ENCODE results near the gene NDUFS1. TPM values are rescaled to one million over a fixed set of nuclear protein-coding genes. Genes with fewer than 3 reads are reported as not detected.
"Not testable (repeated sequence)": the region's sequence is repeated elsewhere in the genome, so short reads cannot be mapped to it uniquely, and the experiment has no call there.

The NDUFS1 gene
- total and polyA plus RNA-seq, 5 donors from 2014 or later = 33.9 to 51.5 (median 41.4) TPM

DNA sequence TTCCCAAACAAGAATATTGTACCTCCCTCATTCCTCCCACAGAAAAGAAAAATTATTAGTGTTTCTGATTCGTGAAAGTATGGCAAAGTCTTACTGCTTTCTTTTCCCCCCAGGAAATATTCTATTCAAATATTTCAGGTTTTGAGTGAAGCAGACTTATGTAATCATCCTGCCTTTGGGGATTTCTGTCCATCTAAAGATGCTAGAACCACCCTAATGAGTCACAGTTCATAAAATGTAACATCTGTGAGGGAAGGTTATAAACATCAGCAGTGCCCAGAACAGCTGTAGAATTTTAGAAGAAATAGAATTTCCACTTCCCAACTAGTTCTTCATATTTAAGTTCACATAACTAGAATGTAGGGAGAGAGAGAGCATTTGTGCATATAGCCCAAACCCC, 39.4 kb upstream of the NDUFS1 start:
- Histone ChIP-seq H3K36me3 (ENCODE audit: control insufficient read depth, insufficient read depth, low read length) (no peaks in the 10 kb centered on the region), H3K9me3 (ENCODE audit: control insufficient read depth in 2 of 2, low read length in 2 of 2) (no peaks in the 10 kb centered on the region), H3K4me1 (ENCODE audit: control insufficient read depth, insufficient read depth, low read length, poor library complexity, severe bottlenecking) (no peaks in the 10 kb centered on the region), H3K27me3 (ENCODE audit: control insufficient read depth, insufficient read depth, low read length) (no peaks in the 10 kb centered on the region), H3K4me3 (ENCODE audit: low read depth, low read length) (no peak overlapping the region), H3K27ac (ENCODE audit: insufficient read depth, low read length, poor library complexity, severe bottlenecking) (no peak overlapping the region)
- peaks cover 35% of the 10 kb centered on the region for H3K27me3 Mint-ChIP-seq
- no peak overlapping the region for H3K4me3 Mint-ChIP-seq
- H3K4me1 Mint-ChIP-seq = no peaks in the 10 kb centered on the region
- no peak overlapping the region for H3K27ac Mint-ChIP-seq
- no peak for ATAC-seq (ENCODE audit: low read depth in 2 of 2)
- H3K9me3 Mint-ChIP-seq = peaks cover 0 to 2% (median 0%) of the 10 kb centered on the region in 7 donors
- DNase-seq = no peak
- no peaks in the 10 kb centered on the region for H3K36me3 Mint-ChIP-seq

DNA sequence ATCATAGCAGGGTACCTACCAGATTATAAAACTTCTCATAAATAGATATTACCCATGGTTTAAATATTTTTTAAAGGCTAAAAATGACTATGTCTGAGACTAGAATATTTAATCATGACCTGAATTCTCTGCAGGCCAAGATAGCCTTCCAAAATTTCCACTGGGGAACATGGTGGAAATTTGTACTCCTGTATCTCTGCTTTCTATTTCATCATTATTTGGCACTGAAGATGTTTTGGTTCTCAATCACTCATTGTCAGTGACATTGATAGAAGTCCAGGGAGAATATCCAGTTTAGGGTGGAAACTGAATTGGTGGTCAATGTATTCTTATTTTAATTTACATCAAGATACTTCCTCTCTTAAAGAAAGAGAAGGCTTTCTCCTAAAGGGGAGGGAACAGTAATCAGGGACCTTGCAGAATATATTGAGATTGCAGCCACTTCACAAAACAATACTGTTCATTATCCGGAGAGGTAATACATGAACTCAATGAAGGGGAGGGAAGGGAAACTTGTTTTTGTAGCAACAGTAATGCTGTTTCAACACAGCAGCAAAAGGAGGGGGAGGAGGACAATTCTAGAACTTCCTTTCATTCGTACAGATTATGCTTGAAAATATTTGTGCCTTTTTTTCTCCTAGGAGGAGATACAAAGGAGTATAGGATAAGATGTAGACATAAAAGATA, 34.6 kb upstream of the NDUFS1 start:
- Histone ChIP-seq H3K4me1 (ENCODE audit: control insufficient read depth, insufficient read depth, low read length, poor library complexity, severe bottlenecking) (no peaks in the 10 kb centered on the region), H3K27ac (ENCODE audit: insufficient read depth, low read length, poor library complexity, severe bottlenecking) (no peak overlapping the region), H3K9me3 (ENCODE audit: control insufficient read depth in 2 of 2, low read length in 2 of 2) (no peaks in the 10 kb centered on the region), H3K36me3 (ENCODE audit: control insufficient read depth, insufficient read depth, low read length) (no peaks in the 10 kb centered on the region), H3K4me3 (ENCODE audit: low read depth, low read length) (no peak overlapping the region), H3K27me3 (ENCODE audit: control insufficient read depth, insufficient read depth, low read length) (no peaks in the 10 kb centered on the region)
- H3K4me1 Mint-ChIP-seq = no peaks in the 10 kb centered on the region
- H3K4me3 Mint-ChIP-seq = no peak overlapping the region
- no peaks in the 10 kb centered on the region for H3K36me3 Mint-ChIP-seq
- DNase-seq (no peak), ATAC-seq (ENCODE audit: low read depth in 2 of 2) (no peak)
- no peaks in the 10 kb centered on the region for H3K9me3 Mint-ChIP-seq
- peaks cover 35% of the 10 kb centered on the region for H3K27me3 Mint-ChIP-seq
- H3K27ac Mint-ChIP-seq = no peak overlapping the region

- peaks cover 44% of the 10 kb centered on the region for H3K27me3 Mint-ChIP-seq
- H3K27ac Mint-ChIP-seq = no peak overlapping the region
- no peaks in the 10 kb centered on the region for H3K36me3 Mint-ChIP-seq
- no peaks in the 10 kb centered on the region for H3K9me3 Mint-ChIP-seq
- H3K4me1 Mint-ChIP-seq = no peaks in the 10 kb centered on the region
- no peak overlapping the region for H3K4me3 ChIP-seq (ENCODE audit: low read depth, low read length)
- H3K4me3 Mint-ChIP-seq = no peak overlapping the region
- no peaks in the 10 kb centered on the region for H3K36me3 ChIP-seq (ENCODE audit: control insufficient read depth, insufficient read depth, low read length)
- no peaks in the 10 kb centered on the region for H3K9me3 ChIP-seq (ENCODE audit: control insufficient read depth in 2 of 2, low read length in 2 of 2)
- no peak overlapping the region for H3K27ac ChIP-seq (ENCODE audit: insufficient read depth, low read length, poor library complexity, severe bottlenecking)
- DNase-seq (no peak), ATAC-seq (ENCODE audit: low read depth in 2 of 2) (no peak)
- no peaks in the 10 kb centered on the region for H3K27me3 ChIP-seq (ENCODE audit: control insufficient read depth, insufficient read depth, low read length)
- no peaks in the 10 kb centered on the region for H3K4me1 ChIP-seq (ENCODE audit: control insufficient read depth, insufficient read depth, low read length, poor library complexity, severe bottlenecking)
These were observed 32.9 kb upstream of the NDUFS1 start for GRCh38 chr2:206192157-206192556.

DNA sequence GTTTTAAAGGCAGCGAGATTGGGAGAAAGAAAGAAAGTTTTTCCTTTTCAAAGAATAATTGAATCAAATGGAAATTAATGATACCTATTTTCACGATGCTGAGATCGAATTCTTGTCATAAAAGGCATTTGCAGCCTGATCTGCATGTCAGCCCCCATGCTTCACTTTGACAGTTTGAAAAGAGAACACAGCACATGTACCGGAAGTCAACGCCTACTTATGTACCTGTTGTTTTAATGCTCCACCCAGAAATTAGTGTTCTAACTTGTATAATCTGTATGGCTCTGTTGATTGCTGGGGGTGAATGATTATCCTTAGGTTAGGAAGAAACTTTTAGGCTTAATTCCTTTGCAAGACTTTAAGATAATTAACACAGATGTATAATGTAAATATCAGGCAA, 31.4 kb upstream of the NDUFS1 start:
- no peaks in the 10 kb centered on the region for H3K4me1 ChIP-seq (ENCODE audit: control insufficient read depth, insufficient read depth, low read length, poor library complexity, severe bottlenecking)
- Mint-ChIP-seq H3K27me3 (peaks cover 35% of the 10 kb centered on the region), H3K27ac (no peak overlapping the region), H3K9me3 (no peaks in the 10 kb centered on the region), H3K36me3 (no peaks in the 10 kb centered on the region), H3K4me3 (no peak overlapping the region), H3K4me1 (no peaks in the 10 kb centered on the region)
- no peak overlapping the region for H3K4me3 ChIP-seq (ENCODE audit: low read depth, low read length)
- no peak for ATAC-seq (ENCODE audit: low read depth in 2 of 2)
- no peak for DNase-seq
- no peaks in the 10 kb centered on the region for H3K27me3 ChIP-seq (ENCODE audit: control insufficient read depth, insufficient read depth, low read length)
- no peaks in the 10 kb centered on the region for H3K9me3 ChIP-seq (ENCODE audit: control insufficient read depth in 2 of 2, low read length in 2 of 2)
- no peak overlapping the region for H3K27ac ChIP-seq (ENCODE audit: insufficient read depth, low read length, poor library complexity, severe bottlenecking)
- no peaks in the 10 kb centered on the region for H3K36me3 ChIP-seq (ENCODE audit: control insufficient read depth, insufficient read depth, low read length)

DNA sequence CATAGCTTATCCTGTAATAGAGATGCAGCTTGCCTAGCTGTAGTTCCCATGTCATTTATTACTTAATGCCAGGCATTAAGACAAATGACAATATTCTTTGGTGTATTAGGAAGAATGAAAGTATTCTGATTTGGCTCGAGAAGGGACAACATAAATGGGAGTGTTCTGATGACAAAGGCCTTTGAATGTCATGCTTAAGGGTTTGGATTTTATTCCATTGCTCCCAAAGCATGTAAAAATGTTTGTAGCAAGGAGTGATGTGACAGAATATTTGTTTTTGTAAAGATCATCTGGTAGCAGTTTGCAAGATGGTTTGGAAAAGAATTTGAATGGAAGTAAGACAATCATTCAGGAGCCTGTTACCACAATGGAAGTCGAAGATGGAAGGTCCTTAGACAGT, 30.9 kb upstream of the NDUFS1 start:
- Histone ChIP-seq H3K9me3 (ENCODE audit: control insufficient read depth in 2 of 2, low read length in 2 of 2) (no peaks in the 10 kb centered on the region), H3K27me3 (ENCODE audit: control insufficient read depth, insufficient read depth, low read length) (no peaks in the 10 kb centered on the region)

DNA sequence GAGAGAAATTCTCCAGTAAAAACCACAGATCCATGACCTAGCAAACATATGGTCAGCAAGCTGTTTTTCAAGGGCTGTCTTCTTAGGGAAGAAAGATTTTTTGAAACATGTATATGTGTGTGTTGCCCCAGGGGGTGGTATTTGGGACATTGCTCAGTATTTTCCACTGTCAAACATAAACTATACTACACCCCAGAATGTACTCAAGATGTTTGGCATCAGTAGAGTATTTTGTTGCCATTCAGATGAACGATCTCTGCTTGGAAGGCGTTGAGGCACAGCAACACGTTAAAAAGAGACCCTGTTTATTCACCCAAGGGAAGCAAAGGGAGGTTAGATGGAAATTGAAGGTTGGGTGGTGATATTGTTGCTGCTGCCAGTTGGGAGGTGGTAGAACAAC, 30.4 kb upstream of the NDUFS1 start:
- Histone ChIP-seq H3K4me1 (ENCODE audit: control insufficient read depth, insufficient read depth, low read length, poor library complexity, severe bottlenecking) (no peaks in the 10 kb centered on the region), H3K27me3 (ENCODE audit: control insufficient read depth, insufficient read depth, low read length) (no peaks in the 10 kb centered on the region), H3K4me3 (ENCODE audit: low read depth, low read length) (no peak overlapping the region), H3K27ac (ENCODE audit: insufficient read depth, low read length, poor library complexity, severe bottlenecking) (no peak overlapping the region), H3K36me3 (ENCODE audit: control insufficient read depth, insufficient read depth, low read length) (no peaks in the 10 kb centered on the region), H3K9me3 (ENCODE audit: control insufficient read depth in 2 of 2, low read length in 2 of 2) (no peaks in the 10 kb centered on the region)
- Mint-ChIP-seq H3K27ac (no peak overlapping the region), H3K27me3 (peaks cover 35% of the 10 kb centered on the region), H3K9me3 (no peaks in the 10 kb centered on the region), H3K4me1 (no peaks in the 10 kb centered on the region), H3K4me3 (no peak overlapping the region), H3K36me3 (no peaks in the 10 kb centered on the region)
- DNase-seq (no peak), ATAC-seq (ENCODE audit: low read depth in 2 of 2) (no peak)

More for the DNA sequence above, 30.9 kb upstream of the NDUFS1 start:
- Histone ChIP-seq H3K27ac (ENCODE audit: insufficient read depth, low read length, poor library complexity, severe bottlenecking) (no peak overlapping the region), H3K4me3 (ENCODE audit: low read depth, low read length) (no peak overlapping the region), H3K4me1 (ENCODE audit: control insufficient read depth, insufficient read depth, low read length, poor library complexity, severe bottlenecking) (no peaks in the 10 kb centered on the region), H3K36me3 (ENCODE audit: control insufficient read depth, insufficient read depth, low read length) (no peaks in the 10 kb centered on the region)
- ATAC-seq (ENCODE audit: low read depth in 2 of 2) = no peak
- Mint-ChIP-seq H3K27ac (peak overlapping the region in 1 of 3 donors; percentile 1), H3K27me3 (peaks cover 35% of the 10 kb centered on the region), H3K9me3 (no peaks in the 10 kb centered on the region), H3K36me3 (no peaks in the 10 kb centered on the region), H3K4me1 (no peaks in the 10 kb centered on the region), H3K4me3 (no peak overlapping the region)
- DNase-seq = no peak

GRCh38 chr2:206181526-206181925, 22.3 kb upstream of the NDUFS1 start:
- H3K27me3 Mint-ChIP-seq; H3K27ac ChIP-seq (ENCODE audit: insufficient read depth, low read length, poor library complexity, severe bottlenecking); ATAC-seq (ENCODE audit: low read depth in 2 of 2); H3K36me3 ChIP-seq (ENCODE audit: control insufficient read depth, insufficient read depth, low read length); H3K9me3 Mint-ChIP-seq; H3K4me1 ChIP-seq (ENCODE audit: control insufficient read depth, insufficient read depth, low read length, poor library complexity, severe bottlenecking); H3K4me1 Mint-ChIP-seq; H3K27ac Mint-ChIP-seq; H3K27me3 ChIP-seq (ENCODE audit: control insufficient read depth, insufficient read depth, low read length); H3K9me3 ChIP-seq (ENCODE audit: control insufficient read depth in 2 of 2, low read length in 2 of 2); H3K36me3 Mint-ChIP-seq; H3K4me3 ChIP-seq (ENCODE audit: low read depth, low read length); DNase-seq; H3K4me3 Mint-ChIP-seq: not testable (repeated sequence)

DNA sequence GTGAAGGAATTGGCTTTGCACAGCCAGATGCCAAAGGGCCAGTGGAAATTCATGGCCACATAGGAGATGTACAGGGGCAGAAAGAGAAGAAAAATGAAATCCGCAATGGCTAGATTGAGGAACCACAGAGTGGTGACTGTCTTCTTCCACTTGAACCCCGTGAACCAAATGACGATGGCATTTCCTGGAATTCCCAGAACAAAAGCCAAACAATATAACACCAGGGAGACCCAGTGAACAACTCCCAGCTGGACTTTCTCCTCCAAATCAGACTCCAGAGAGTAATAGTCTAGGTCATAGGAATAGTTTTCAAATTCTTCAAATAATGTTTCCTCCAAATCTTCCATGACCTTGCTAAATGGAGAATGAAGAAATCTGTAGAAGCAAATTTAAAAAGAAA, 17.7 kb upstream of the NDUFS1 start:
- Mint-ChIP-seq H3K9me3 (no peaks in the 10 kb centered on the region), H3K27me3 (peaks cover 5% of the 10 kb centered on the region), H3K36me3 (no peaks in the 10 kb centered on the region), H3K4me1 (no peaks in the 10 kb centered on the region), H3K4me3 (no peak overlapping the region), H3K27ac (no peak overlapping the region)
- no peaks in the 10 kb centered on the region for H3K4me1 ChIP-seq (ENCODE audit: control insufficient read depth, insufficient read depth, low read length, poor library complexity, severe bottlenecking)
- no peak overlapping the region for H3K4me3 ChIP-seq (ENCODE audit: low read depth, low read length)
- no peaks in the 10 kb centered on the region for H3K36me3 ChIP-seq (ENCODE audit: control insufficient read depth, insufficient read depth, low read length)
- peaks cover 2% of the 10 kb centered on the region for H3K27me3 ChIP-seq (ENCODE audit: control insufficient read depth, insufficient read depth, low read length)
- no peak overlapping the region for H3K27ac ChIP-seq (ENCODE audit: insufficient read depth, low read length, poor library complexity, severe bottlenecking)
- no peak for DNase-seq
- ATAC-seq (ENCODE audit: low read depth in 2 of 2) = no peak
- H3K9me3 ChIP-seq (ENCODE audit: control insufficient read depth in 2 of 2, low read length in 2 of 2) = no peaks in the 10 kb centered on the region
